NCI-H460 (cell line): ENCODE results near the gene BRINP2. TPM values are rescaled to one million over a fixed set of nuclear protein-coding genes. Genes with fewer than 3 reads are reported as not detected.
A peak's percentile ranks its signal among the peaks of the same experiment; 100 is the strongest.

ENCODE experiments used
- DNase-seq: peaks from one replicate; pipeline ENCODE4 v3.0.0-alpha.2; 2016; ENCODE audit warnings: low read depth; ENCODE audit errors: extremely low read depth
- total RNA-seq: library from RNA; depleted of rRNA; stranded (reverse); fragments of >200 nt; shearing (Covaris generic); gene quantifications from 2 replicates; pipeline ENCODE4 v1.2.3, GENCODE V29; 2014

BRINP2 gene
- total RNA-seq, 1 experiment from 2014 or later, result 1.2 TPM

DNA sequence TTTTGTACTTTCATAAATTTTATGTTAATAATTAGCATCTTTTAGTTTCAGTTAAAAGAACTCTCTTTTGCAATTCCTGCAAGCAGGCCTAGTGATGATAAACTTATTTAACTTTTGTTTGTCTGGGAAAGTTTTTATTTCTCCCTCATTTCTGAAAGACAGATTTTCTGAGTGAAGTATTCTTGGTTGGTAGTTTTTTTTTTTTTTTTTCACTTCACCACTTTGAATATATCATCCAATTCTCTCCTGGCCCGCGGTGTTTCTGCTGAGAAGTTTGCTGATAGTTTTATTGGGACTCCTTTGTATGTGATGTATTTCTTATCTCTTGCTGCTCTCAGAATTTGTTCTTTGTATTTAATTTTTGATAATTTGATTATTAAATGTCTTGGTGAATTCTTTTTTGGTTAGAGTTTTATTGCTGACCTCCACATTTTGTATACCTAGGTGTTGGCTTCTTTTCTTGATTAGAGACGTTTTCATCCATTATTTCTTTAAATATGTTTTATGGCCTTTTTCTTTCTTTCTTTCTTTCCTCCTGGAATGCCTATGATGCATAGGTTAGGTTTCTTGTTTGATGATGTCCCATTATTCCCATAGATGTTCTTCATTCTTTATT, 45.9 kb downstream of the BRINP2 start:
- no peak for DNase-seq

DNA sequence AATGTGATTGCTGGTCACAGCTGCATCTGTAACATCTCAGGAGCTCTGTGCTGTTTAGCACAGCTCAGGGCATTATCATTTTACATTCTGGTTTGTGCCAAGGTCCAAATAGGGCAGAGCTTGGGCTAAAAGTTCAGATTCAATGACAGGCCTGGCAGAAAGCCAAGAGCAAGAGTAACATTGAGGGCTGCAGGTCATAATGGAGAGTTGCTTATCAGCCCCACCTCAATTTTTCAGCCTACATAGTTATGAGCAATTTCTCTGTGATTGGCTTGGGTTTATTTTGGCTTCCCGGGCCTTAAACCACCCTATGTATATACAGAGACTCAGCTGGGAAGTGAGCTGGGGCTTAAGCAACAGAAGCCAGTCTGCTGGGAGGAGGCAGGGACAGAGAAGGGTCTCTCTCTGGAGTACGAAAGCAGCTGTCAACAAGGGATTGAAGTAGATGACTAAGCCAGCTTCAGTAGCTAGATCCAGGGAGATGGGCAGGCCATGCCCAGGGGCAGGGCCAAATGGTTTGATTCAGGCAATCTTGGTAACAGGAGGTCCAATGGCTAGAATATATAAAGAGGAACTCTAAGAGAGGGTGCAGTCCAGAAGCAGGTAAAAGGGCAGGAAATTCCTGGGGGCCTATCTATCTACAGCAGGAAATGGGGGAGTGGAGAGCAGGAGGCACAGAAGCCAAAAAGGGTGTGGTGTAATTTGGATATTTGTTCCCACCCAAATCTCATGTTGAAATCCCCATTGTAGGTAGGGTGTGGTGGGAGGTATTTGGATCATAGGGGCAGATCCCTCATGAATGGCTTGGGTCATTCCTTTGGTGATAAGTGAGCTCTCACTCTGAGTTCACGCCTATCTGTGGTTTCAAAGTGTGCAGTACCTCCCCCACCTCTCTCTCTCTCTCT, 49.0 kb downstream of the BRINP2 start:
- DNase-seq, result no peak

DNA sequence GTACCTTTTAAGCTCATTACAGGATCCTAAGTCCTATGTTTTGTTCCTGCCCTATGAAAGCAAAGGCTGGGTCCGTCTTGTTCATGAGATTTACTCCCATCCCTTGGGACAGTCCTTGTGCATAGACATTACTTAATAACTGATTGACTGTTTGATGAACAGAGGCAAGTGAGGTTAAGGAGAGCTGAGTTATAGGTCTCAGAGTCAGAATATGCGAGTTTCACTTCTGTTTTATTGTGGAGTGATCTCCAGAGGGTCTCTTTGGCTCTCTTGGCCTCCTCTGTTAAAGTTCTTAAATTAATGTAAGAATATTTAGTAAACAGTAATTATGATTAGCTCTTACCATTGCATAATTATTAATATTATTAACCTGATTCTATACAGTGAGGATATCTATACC, 52.6 kb downstream of the BRINP2 start:
- DNase-seq, result no peak

DNA sequence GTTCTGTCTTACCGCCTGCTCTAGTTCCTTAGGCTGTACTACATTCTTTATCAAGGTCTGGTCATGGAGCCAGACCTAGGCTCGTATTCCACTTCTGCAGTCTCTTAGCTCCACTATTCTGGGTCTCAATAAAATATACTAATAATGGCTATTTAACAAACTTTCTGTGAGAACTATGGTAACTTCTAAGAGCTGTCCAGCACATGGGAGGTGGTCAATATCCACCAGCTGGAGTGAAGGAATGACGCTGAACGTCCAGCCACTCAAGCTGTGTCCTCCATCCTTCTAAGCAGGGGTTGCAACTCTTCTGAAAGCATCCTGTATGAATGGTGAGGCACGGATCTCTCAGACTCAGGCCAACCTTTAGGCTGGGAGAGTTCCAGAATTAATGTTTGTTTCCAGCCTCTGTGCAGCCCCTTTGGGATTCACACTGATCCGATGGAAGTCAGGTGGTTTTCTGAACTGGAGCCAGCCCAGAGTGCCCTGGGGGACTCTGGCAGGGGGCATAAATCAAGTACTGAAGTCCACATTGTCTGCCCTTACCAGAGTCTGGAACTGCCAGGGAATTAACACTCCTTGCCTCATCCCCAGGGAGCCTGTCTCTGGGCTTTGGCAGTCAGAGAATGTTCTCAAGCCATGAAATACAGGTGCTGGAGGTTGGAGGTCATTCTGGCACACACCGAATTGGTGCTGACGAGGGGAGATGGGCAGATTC, 57.4 kb downstream of the BRINP2 start:
- no peak for DNase-seq

DNA sequence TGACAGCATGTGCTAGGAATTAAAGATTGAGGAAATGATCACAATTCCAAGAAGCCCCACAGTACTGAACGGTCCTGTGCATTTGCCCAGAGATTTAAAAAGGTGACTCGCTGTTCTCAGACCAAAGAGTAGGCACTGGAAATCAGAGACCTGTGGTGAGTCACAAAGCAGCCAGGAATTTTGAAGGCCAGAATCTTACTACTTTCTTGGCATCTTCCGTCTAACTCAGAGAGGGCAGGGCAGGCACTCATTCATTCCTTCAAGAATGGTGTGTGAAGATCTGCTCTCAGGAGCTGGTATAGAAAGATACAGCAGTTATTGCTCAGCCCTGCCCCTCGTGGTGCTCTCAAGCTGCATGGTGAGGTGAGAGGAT, 57.9 kb downstream of the BRINP2 start:
- DNase-seq, result no peak

DNA sequence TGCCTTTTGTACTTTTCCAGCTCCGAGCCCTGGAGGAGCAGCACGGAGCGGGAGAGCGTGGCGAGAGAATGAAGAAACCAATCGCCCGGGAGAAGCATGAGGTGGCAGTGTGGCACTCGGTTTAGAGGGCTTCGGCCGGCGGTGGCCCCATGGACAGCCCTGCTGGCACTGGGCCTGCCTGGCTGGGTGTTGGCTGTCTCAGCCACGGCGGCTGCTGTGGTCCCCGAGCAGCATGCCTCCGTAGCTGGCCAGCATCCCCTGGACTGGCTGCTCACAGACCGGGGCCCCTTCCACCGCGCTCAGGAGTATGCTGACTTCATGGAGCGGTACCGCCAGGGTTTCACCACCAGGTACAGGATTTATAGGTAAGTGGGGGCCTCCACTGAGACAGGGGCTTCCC, 59.0 kb downstream of the BRINP2 start:
- no peak for DNase-seq

DNA sequence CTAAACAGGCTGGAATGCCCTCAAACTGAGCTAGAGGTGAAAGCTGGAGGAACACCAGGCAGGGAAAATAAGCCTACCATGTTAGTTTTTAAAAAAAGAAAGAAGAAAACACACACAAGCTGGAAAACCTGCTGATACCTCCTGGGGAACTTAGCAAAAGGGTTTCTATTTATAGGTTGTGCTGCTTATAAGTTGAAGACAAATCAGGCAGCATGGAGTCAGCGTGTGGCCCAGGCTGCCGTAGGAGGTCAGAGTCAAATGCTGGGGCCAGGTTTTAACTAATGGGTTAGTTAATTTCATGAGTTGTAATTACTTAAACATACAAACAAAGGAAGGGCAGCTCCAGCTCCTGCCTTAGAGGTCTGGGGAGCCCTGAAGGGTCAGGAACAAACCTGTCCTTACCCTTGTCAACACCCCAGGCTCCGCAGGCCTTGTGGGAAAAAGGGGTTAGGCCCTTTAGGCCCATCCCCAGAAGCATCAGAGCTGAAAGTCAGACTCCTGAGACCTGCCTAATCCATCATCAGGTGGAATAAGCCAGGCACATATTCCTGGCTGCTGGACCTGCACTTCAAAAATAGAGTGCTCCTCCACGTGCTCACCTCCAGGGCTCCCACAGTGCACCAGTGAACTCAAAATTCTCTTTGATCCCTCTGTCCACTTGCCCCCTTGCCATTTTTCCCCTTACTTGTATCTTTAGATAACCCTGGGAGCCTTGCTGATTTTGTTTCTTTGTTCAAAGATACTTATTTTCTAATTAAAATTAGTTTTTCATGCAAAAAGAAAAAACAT, 59.7 kb downstream of the BRINP2 start:
- no peak for DNase-seq

DNA sequence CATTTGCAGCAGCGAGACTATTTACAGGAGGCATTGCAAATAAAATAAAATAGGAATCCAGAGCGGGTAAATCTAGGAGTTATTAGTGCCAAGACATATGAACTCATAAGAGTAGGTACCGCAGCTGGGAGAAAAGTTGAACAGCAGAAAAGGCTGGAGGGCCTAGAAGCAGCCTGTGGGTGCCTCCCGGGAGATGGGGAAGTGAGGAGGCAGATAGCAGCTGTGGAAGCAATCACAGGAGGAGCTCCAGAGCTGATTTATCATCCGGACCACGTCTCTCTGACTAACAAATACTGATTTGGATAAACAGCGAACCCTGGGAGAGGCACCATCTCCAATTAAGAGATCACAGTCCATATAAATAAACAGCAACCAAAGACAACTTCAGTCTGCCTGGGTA, 64.6 kb downstream of the BRINP2 start:
- DNase-seq, result no peak

DNA sequence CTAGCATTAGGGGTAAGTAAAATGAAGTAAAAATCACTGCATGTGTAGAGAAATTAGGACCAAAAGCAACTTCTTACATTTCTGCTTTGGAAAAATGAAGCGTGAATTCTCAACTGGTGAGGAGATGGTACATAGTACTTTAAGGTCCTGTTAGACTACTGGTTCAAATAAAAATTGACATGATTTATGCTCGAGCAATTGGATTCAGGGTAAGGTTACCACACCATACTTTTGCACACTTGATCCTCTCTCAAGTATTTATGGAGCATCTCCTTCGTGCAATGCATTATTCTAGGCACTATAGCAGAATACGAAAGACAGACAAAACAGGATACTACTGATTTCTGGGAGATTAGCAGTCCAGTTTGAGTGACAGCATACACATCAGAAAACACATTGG, 66.2 kb downstream of the BRINP2 start:
- DNase-seq, result no peak

DNA sequence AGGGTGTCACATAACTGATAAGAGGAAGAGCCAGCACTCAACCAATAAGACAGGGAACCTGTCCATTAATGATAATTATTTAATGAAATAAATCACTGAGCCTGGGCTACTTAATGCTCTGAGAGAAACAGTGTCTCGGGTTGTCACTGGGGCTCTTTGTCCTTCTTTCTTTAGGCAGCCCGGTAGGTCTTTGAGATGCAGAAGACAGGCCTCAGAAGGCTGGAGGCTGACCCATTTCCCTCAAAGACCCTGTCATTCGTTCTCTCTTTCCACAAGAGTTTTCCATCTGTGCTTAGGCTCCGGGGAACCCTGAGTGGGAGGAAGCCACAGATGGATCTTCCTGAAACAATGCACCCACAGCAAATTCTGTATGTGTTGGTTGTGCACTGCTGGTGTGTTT, 68.2 kb downstream of the BRINP2 start:
- no peak for DNase-seq

DNA sequence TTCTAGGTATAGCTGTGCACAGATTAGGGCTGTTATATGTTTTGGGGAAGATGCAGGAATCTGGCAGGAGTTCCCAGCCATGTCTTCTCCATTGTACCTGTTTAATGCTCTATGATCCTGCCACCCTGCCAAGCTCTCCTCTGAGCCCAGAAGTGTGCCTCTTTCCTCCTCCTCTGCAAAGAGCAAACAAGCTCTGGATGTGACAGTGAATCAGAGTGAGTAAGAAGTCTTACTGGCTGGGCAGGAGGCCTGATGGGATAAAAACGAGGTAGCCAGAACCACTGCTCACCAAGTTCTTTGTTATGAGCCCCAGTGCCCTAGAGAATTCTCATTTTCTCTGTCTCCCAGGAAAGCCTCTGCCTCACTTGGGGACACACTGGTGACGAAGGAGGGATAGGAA, 69.0 kb downstream of the BRINP2 start:
- no peak for DNase-seq

DNA sequence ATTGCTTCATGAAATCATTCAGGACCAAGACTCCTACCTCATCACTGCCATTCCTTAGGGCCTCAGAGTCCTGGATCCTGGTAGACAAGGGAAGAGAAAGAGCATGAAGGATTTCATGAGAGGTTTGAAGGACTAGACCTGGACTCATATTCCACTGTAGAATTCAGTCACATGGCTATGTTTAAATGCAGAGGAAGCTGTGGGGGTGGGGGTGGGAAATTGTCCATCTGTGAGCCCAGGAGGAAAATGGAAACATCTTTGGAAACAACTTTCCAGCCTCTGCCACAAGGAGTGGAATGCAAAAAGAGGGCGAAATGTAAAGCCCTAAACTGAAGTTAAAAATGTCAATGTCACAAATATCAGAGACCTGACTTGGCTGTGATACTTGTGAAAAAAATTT, 73.0 kb downstream of the BRINP2 start:
- DNase-seq, result no peak

DNA sequence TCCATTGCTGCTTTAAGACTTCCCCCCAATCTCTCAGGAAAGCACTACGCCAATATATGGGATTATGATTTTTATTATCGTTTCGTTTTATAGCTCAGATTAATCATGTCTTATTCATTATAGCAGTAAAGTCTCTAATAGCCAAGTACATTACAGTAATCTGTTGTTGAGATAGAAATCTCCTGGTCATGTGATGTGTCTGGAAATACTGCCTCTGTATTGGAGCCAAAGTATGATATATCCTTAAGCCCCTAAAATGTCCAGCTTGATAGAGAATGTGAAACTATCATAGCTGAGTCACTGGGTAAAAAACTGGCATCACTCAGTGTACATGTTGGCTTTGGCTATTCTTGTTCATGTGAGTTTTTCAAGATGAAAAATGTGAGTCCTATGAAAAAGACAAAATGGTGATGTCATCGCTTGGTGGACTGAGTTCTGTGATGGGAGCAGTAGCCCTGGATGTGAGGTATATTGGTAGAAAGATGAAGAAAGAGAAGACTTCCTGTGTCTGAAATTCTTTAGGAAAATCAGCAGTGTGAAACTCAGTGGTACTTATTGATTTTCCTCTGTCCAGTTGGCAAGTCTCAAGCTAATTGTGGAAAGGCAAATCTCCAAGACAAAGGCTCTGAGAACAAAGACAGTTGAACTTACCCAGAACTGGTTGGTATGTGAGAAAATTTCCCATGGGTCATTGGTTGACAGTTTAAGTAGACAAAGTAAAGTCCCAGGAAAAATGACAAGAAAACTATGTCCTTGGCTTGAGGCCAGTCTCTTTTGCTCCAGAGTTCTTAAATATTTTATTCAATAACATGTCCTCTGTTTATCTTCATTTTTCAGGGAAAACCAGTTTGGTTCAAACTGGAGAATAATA, 76.2 kb downstream of the BRINP2 start:
- DNase-seq, result no peak

DNA sequence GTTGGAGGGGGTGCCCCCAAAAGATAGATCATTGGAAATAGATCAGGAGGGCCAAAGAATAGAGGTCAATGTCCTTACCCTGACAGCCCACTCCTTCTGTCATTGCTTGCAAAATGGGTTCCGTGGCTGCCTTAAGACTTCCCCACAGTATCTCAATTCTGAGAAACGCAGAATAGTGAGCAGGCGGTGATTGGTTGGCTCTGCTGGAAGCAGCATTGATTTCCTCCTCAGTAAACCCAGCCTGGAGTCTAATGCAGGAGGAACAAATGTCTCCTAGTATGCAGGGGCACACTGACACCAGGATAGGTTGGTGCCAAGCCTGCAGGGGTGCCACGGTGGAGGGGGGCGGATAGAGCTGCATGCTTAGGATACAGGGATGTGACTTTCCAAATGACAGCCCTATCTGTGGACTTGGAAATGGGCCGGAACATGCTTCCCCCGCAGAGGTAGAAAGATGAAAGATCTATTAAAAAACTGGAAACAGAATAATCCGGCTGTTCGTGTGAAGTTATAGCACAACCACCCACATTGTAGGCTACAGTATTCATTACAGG, 76.9 kb downstream of the BRINP2 start:
- DNase-seq, result no peak

DNA sequence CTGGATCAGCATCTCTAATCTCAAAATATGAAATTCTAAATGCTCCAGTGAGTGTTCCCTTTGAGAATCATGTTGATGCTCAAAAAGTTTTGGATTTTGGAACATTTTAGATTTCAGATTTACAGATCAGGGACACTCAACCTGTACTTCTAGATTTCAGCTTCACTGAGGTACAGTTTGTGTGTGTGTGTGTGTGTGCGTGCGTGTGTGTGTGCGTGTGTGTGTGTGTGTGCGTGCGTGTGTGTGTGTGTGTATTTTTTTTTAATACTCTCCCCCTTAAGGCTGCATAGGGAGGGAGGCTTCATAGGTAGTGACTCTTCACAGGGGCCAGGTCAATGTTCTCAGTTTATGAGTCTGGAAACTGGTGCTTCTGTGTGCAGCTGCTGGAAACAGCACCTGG, 77.5 kb downstream of the BRINP2 start:
- DNase-seq, result no peak

DNA sequence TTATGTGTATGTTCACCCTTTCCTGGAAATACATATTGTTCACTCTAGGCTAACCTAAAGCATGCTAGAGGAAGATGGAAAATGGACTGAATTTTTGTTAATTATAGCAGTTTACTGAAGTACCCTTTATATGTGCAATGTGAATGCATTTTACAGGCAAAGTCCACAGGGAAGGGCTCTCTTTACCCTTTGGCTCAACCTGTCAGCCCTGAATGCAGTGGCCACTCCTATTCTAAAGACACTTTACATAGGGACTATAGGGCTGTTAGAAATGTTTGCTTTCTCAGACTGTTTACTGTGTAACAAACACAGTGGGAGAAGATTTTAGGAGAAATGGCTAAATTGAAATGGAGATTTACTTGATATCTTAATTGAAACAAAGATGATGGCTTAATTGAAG, 78.5 kb downstream of the BRINP2 start:
- no peak for DNase-seq

DNA sequence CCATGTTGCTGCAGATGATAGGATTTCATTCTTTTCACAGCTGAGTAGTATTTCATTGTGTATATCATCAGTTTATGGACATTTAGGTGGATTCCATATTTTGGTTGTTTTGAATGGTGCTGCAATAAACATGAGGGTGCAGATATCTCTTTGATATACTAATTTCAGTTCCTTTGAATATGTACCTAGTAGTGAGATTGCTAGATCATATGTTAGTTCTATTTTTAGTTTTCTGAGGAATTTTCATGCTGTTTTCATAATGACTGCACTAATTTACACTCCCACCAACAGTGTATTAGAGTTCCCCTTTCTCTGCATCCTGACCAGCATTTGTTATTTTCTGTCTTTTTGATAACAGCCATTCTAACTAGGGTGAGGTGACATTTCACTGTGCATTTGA, 82.1 kb downstream of the BRINP2 start:
- no peak for DNase-seq

DNA sequence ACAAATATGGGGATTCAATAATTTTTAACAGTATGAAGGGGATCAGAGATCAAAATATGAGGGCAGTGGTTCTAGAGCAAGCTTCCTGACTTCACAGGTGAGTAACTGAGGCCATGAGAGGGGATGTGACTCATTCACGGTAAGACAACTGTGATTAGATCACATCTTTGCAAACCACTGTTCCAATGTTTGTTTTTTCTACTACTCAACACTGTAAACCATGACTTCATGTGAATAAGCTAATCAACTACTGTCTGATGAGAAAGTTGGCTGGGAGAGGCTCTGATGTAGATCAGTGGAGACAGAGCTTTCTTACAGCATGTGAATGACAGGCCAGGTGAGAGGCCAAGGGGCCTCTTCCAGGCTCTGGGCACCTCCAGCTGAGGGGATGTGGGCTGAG, 84.7 kb downstream of the BRINP2 start:
- peak; percentile 4 for DNase-seq

DNA sequence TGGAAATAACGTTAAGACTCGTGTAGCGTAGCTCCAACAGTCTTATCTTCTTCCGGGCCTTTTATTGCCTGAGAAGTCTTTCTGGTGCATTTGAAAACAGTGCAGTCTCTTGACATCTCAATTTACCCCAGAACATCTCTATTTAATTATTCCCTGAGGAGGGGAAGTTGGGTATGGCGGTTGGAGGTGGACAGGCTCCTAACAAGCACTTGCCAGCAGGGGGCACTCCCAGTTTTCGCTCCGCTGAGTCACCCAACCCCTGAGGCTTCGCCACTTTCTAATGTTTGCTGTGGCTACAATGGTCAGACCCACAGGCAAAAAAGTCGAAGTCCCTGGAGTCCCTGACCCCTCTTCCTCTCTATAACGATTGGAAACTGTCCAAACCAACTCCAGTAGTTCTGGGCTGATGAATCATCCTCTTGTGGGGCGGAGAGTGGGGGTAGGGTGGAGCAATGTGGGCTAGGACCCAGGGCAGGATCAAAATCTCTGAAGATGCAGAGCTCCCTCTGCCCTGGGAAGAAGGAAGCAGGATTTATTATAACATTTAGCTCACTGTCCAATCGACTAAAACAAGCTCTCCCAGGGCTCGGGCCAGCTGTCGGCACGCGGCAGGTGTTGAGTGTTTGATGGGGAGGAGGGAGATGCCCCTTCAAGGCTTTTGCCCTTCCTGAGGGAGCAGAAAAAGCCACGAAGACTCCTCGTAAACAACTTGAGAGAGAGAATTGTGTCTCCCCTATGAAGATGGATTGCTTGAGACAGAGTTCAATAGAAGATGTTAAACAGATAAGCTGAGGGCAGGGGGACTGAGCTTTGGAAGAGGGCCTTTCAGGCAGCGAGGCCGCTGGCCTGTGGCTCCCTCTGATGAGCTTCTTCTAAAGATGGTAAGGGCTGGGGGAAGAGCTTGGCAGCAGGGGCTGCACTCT, 85.7 kb downstream of the BRINP2 start:
- DNase-seq, result peak; percentile 6
